ENCODE data around the gene PATE4.
"Not testable (repeated sequence)": the region's sequence is repeated elsewhere in the genome, so short reads cannot be mapped to it uniquely, and the experiment has no call there.

PATE4 gene

GRCh38 chr11:125833016-125833415 is at the start of gene PATE4:
PATE4 (plus strand) TSS chr11:125833316; CDS start chr11:125833360, 44 bp downstream.
- DNase-seq (ENCODE audit: low read depth in 2 of 2), result no peak

GRCh38 chr11:125784678-125785077 is 48.4 kb upstream of the PATE4 start:
- DNase-seq (ENCODE audit: low read depth in 2 of 2), result no peak

DNA sequence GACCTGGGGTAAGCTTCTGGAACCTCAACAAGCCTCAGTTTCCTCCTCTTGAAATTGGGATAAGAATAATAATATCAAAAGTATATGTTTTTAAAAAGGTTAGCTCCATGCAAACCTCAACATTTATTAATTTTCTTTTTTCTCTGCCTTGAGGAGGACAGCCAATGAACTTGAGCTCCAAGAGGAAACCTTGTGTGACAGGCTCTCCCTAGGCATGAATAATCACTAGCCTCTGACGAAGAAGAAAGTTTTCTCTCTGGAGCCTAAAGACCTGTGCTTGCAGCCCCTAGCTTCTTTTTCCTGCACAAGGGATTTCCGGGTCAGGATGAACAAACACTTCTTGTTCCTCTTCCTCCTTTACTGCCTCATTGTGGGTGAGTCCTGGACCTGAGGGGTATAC is 45.3 kb upstream of the PATE4 start, which contains the start of gene PATE3:
PATE3 (plus strand) TSS at position 301 of the 400 bp plus-strand sequence; CDS start at position 326, 25 bp downstream.
- no peak for DNase-seq (ENCODE audit: low read depth in 2 of 2)

- no peak for DNase-seq (ENCODE audit: low read depth in 2 of 2)
Observed at GRCh38 chr11:125790825-125791224, 42.3 kb upstream of the PATE4 start.

GRCh38 chr11:125797641-125798040 is 35.5 kb upstream of the PATE4 start:
- DNase-seq (ENCODE audit: low read depth in 2 of 2), result no peak

- DNase-seq (ENCODE audit: low read depth in 2 of 2), result no peak
Observed at GRCh38 chr11:125799808-125800207, 33.3 kb upstream of the PATE4 start.

DNA sequence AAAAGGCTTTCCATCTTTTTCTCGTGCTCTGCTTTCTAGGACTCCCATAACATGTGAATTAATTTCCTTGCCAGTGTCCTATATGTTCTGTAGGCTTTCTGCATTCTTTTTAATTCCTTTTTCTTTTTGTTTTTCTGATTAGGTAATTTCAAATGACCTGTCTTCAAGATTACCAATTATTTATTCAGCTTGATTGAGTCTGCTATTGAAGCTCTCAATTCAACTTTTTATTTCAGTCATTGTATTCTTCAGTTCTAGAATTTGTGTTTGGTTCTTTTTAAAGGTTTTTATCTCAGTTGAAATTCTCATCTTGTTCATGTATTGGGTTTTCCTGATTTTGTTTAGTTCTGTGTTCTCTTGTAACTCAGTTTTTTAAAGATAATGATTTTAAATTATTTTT is 30.7 kb upstream of the PATE4 start:
- DNase-seq (ENCODE audit: low read depth in 2 of 2), result no peak

DNA sequence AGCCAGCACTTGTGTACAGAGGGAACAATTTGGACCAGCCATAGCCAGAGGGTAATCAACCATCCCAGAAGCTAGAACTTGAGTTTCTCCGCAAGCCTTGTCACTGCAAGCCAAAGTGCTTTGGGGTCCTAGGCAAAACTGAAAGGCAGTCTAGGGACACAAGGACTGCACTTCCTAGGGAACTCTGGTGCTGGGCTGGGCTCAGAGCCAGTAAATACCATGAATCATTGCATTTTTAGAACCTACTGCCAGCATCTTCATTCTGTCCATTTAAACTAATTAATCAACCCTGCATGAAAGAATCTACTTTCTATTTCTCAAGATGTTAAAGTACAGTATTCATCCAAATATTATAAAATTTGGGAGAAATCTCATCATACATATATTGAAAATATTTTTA is 25.2 kb upstream of the PATE4 start:
- DNase-seq (ENCODE audit: low read depth in 2 of 2), result no peak

GRCh38 chr11:125835748-125836147 is 2.6 kb downstream of the PATE4 start:
- DNase-seq (ENCODE audit: low read depth in 2 of 2), result no peak

DNA sequence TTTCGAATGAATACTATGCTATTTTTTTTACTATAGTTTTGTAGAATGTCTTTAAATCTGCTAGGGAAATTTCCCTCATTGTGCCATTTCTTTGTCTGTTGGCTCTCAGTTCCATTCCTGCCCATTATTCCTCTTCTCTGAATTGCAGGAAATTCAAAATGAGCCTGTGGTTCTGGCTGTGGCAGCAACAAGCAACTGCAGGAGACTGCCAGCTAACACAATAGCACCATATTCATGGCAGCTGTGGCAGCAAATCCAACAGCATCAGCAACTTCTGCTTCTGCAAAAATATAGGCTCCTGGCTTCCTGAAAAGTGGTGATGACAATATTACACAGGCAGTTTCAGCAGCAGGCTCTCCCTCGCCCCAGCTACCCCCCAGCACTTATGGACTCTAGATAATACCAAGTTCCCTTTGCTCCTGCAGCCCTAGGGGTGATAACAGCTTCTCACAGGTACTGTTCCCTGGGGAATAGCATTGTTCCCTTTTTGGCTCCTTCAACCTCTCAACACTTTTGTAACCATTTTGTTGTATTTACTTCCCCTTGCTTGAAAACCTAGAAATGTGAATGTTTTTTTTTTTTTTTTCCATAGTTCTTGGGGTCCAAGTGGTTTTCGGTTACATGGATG is 9.3 kb downstream of the PATE4 start:
- DNase-seq (ENCODE audit: low read depth in 2 of 2), result no peak

DNA sequence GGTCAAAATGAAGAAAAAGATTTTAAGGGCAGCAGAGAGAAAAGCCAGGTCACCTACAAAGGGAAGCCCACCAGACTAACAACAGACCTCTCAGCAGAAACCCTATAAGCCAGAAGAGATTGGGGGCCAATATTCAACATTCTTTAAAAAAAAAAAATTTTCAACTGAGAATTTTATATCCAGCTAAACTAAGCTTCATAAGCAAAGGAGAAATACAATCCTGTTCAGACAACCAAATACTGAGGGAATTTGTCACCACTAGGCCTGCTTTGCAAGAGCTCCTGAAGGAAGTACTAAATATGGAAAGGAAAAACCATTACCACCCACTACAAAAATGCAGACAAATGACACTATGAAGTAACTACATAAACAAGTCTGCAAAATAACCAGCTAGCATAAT is 13.1 kb downstream of the PATE4 start:
- no peak for DNase-seq (ENCODE audit: low read depth in 2 of 2)

DNA sequence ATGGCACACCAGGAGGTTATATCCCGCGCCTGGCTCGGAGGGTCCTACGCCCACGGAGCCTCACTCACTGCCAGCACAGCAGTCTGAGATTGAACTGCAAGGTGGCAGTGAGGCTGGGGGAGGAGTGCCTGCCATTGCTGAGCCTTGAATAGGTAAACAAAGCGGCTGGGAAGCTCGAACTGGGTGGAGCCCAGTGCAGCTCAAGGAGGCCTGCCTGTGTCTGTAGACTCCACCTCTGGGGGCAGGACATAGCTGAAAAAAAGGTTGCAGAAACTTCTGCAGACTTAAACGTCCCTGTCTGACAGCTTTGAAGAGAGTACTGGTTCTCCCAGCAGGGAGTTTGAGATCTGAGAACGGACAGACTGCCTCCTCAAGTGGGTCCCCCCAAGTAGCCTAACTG is 24.6 kb downstream of the PATE4 start:
- not testable (repeated sequence) for DNase-seq (ENCODE audit: low read depth in 2 of 2)

- not testable (repeated sequence) for DNase-seq (ENCODE audit: low read depth in 2 of 2)
Observed at GRCh38 chr11:125862786-125863185, 29.7 kb downstream of the PATE4 start.

- not testable (repeated sequence) for DNase-seq (ENCODE audit: low read depth in 2 of 2)
Observed at GRCh38 chr11:125865354-125865753, 32.2 kb downstream of the PATE4 start.

DNA sequence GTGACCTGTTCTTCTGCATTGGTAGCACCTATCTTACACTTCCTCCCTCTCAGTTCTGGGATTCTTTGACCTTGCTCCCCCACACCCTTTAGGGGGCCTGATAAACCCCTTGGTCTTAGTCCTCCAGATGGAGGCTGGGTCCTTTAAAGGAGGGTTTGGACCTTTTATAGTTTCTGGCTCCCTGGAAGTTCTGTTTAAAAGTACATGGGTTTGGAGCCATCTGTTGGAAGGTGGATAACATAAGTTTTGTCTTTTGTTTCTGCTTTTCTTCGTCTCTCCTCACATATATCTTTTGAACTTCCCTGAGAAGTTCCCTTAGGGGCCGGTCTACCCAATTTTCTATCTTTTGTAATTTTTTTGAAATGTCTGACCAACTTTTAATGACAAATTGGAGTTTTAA is 36.4 kb downstream of the PATE4 start:
- no peak for DNase-seq (ENCODE audit: low read depth in 2 of 2)

- DNase-seq (ENCODE audit: low read depth in 2 of 2), result no peak
Observed at GRCh38 chr11:125871391-125872137, 38.4 kb downstream of the PATE4 start.

GRCh38 chr11:125872138-125872491 is 39.0 kb downstream of the PATE4 start:
- DNase-seq (ENCODE audit: low read depth in 2 of 2), result no peak

DNA sequence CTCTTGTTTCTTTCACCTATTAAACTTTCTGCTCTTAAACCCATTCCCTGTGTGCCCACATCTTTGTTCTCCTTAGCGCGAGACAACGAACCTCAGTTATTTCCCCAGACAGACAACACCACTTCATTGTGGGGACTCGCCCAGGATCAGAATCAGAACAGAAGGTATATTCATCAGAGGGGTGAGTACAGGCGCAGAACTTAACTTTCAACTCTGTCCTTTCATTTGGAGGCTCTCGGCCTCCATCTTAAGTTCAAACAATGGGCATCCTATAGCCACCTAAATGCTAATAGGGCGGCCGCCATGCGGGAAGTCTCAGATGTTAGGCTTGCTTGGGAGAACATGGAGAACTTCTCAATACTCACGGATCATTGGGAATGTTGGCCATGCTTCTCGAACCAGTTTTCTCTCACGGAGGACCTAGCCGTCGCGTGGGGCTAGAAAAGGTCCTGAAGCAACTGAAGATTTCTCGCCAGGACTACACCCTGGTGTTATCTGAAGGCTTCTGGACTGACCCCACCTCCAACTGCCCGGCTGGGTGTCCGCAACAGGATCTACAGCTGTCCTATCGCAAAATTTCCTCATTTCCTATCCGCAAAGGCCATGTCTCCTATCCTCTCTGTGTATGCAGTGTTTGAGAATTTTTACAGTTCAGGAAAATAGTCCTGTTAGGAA is 40.9 kb downstream of the PATE4 start:
- DNase-seq (ENCODE audit: low read depth in 2 of 2), result no peak

GRCh38 chr11:125874556-125875124 is 41.5 kb downstream of the PATE4 start:
- DNase-seq (ENCODE audit: low read depth in 2 of 2), result no peak

DNA sequence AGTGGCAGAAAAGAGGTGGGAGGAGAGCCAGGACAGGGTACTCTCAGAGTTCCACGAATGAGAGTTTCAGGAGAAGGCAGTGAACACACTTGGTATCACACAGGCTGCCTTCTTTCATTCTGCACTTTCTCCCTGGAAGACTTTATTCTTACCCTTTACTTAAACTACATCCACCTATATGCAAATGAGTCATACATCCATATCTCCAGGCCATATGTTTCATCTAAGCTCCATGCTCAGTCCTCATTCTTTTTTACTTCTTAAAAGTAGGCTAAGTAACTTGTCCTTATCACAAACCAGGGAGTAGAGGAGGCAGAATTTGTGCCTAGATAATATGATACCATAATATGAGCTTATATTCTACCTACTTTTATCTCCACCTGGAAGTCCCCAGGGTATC is 48.2 kb downstream of the PATE4 start:
- DNase-seq (ENCODE audit: low read depth in 2 of 2), result no peak

GRCh38 chr11:125883375-125883774 is 50.3 kb downstream of the PATE4 start:
- no peak for DNase-seq (ENCODE audit: low read depth in 2 of 2)

GRCh38 chr11:125886997-125887372 is 53.9 kb downstream of the PATE4 start:
- no peak for DNase-seq (ENCODE audit: low read depth in 2 of 2)

Data from activated CD8-positive, alpha-beta memory T cell treated with anti-CD3 and anti-CD28 coated beads for 4 hours (primary cell).